ENCODE results near the gene SRGAP2C.

- TF ChIP-seq EZH2 (IDR thresholded peaks at IDR 0.05; ENCODE audit: low read length) (no peak), CTCF (optimal IDR thresholded peaks at IDR 0.05 in 1 of 3, IDR thresholded peaks at IDR 0.05 in 1 of 3, conservative IDR thresholded peaks at IDR 0.05 in 1 of 3; ENCODE audit: extremely low read depth in 1 of 3, insufficient read depth in 2 of 3, low read length in 3 of 3) (no peak)
Observed at GRCh38 chr1:121418369-121419049, 233.7 kb downstream of the SRGAP2C start.
